Duodenal mucosa (tissue), 2 donors: ENCODE results near the gene CORO2B.

ENCODE experiments used
- H3K27ac ChIP-seq: one replicate; pipeline ENCODE4 v1.7.0; 2013; ENCODE audit warnings: low read depth, low read length
- H3K27me3 ChIP-seq, 2 donors: one replicate each; pipeline ENCODE4 v1.7.0; 2013; ENCODE audit warnings: low read length in 2 of 2, control low read depth in 1 of 2; ENCODE audit not compliant: insufficient read depth in 2 of 2, control insufficient read depth in 1 of 2
- H3K36me3 ChIP-seq, 2 donors: one replicate each; pipeline ENCODE4 v1.7.0; 2013; ENCODE audit warnings: low read length in 2 of 2, control low read depth in 1 of 2; ENCODE audit not compliant: insufficient read depth in 2 of 2, control insufficient read depth in 1 of 2
- H3K4me1 ChIP-seq, 2 donors: one replicate each; pipeline ENCODE4 v1.7.0; 2013; ENCODE audit warnings: low read length in 2 of 2, control low read depth in 1 of 2; ENCODE audit not compliant: insufficient read depth in 2 of 2, control insufficient read depth in 1 of 2
- H3K4me3 ChIP-seq, 2 donors: one replicate each; pipeline ENCODE4 v1.7.0; 2013; ENCODE audit warnings: low read length in 2 of 2, low read depth in 1 of 2
- H3K9ac ChIP-seq, 2 donors: one replicate each; pipeline ENCODE4 v1.7.0; 2013; ENCODE audit warnings: low read length in 2 of 2, low read depth in 1 of 2
- H3K9me3 ChIP-seq, 2 donors: one replicate each; pipeline ENCODE4 v1.7.0; 2013; ENCODE audit warnings: low read length in 2 of 2, control low read depth in 1 of 2; ENCODE audit not compliant: control insufficient read depth in 1 of 2

Gene CORO2B

DNA sequence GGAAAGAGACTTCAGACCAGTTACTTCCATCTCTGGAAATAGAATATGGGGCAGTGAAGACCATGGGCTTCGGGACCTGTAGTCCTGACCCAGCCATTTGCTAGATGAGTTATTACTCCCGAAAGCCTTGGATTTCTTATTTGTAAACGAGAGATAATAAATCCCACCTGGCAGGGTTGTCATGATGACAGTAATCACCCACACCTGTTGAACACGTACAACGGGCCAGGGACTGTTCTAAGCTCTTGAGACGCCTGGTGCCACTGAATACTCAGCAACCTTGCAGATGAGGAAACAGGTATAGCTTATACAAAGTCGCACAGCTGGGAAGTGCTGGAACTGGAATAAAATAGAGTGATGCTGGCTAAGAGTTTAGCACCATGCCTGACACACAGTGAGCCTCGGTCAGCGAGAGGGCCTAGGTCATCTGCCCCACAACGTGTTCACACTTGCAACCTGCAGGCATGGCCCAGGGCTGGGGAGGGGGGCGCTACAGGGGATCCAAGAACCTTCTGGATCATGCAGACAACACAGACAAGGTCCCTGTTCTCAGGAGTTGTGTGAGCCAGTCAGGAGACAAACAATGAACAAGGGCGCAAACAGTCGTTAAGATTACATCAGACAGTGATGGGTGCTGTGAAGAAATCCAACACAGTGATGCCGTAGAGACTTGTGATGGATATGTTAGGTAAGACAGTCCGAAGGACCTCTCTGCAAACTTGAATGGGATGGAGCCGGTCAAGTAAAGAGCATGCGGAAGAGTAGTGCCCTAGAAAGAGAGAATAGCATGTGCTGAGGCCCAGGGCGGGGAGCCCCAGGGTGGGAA lies 89.2 kb downstream of the CORO2B start:
- Histone ChIP-seq H3K27ac (no peak overlapping the region), H3K27me3 (no peaks in the 10 kb centered on the region), H3K9ac (no peak overlapping the region), H3K36me3 (no peaks in the 10 kb centered on the region), H3K4me1 (no peaks in the 10 kb centered on the region), H3K9me3 (no peaks in the 10 kb centered on the region), H3K4me3 (no peak overlapping the region)

DNA sequence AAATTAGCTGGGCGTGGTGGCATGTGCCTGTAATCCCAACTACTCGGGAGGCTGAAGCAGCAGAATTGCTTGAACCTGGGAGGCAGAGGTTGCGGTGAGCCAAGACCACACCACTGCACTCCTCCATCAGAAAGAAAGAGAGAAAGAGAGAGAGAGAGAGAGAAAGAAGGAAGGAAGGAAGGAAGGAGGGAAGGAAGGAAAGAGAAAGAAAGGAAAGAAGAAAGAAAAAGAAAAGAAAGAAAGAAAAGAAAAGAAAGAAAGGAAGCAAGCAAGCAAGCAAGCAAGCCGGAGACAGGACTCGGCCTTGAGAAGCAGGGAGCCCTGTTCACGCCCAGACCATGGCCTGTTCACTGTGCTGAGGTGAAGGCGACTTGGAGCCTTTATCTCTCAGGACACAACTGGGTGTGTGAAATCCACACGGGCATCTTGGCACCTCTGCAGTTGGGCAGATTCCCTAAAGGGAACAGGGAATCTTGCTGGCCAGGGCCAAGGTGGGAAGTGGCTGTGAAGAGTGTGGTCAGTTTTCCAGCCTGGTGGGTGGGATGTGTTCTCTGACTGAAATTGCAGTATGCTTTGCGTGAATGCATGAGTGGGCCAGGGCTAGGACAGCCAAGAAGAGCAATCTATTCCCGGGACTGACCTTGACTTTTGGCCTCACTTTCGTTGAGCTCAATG lies 90.3 kb downstream of the CORO2B start:
- H3K27ac ChIP-seq: no peak overlapping the region
- no peaks in the 10 kb centered on the region for H3K9me3 ChIP-seq
- no peak overlapping the region for H3K4me3 ChIP-seq
- no peak overlapping the region for H3K9ac ChIP-seq
- peaks cover 0 to 3% of the 10 kb centered on the region in 2 donors for H3K4me1 ChIP-seq
- H3K36me3 ChIP-seq: no peaks in the 10 kb centered on the region
- no peaks in the 10 kb centered on the region for H3K27me3 ChIP-seq

DNA sequence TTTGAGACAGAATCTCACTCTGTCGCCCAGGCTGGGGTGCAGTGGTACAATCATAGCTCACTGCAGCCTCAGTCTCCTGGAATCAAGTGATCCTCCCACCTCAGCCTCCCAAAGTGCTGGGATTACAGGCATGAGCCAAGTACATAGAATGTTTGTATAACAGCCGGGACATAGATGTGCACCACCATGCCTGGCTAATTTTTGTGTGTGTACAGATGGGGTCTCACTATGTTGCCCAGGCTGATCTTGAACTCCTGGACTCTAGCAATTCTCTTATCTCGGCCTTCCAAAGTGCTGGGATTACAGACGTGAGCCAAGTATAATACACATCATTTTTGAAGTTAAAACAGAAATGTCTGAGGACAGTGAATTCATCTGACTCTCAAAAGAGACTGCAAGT lies 93.5 kb downstream of the CORO2B start:
- H3K36me3 ChIP-seq: no peaks in the 10 kb centered on the region
- no peak overlapping the region for H3K9ac ChIP-seq

GRCh38 chr15:68672781-68673205 lies 94.0 kb downstream of the CORO2B start:
- no peak overlapping the region for H3K27ac ChIP-seq
- H3K9me3 ChIP-seq: no peaks in the 10 kb centered on the region
- H3K36me3 ChIP-seq: no peaks in the 10 kb centered on the region
- H3K9ac ChIP-seq: no peak overlapping the region
- no peak overlapping the region for H3K4me3 ChIP-seq
- H3K4me1 ChIP-seq: peaks cover 0 to 7% of the 10 kb centered on the region in 2 donors
- H3K27me3 ChIP-seq: no peaks in the 10 kb centered on the region

More for the DNA sequence above, 93.5 kb downstream of the CORO2B start:
- no peak overlapping the region for H3K4me3 ChIP-seq
- no peak overlapping the region for H3K27ac ChIP-seq
- H3K9me3 ChIP-seq: no peaks in the 10 kb centered on the region
- H3K4me1 ChIP-seq: peaks cover 0 to 7% of the 10 kb centered on the region in 2 donors
- no peaks in the 10 kb centered on the region for H3K27me3 ChIP-seq

- no peaks in the 10 kb centered on the region for H3K36me3 ChIP-seq
- H3K9me3 ChIP-seq: no peaks in the 10 kb centered on the region
- H3K9ac ChIP-seq: no peak overlapping the region
- H3K4me1 ChIP-seq: peaks cover 0 to 7% of the 10 kb centered on the region in 2 donors
- H3K27me3 ChIP-seq: no peaks in the 10 kb centered on the region
- no peak overlapping the region for H3K4me3 ChIP-seq
- H3K27ac ChIP-seq: no peak overlapping the region
Measured at GRCh38 chr15:68674975-68675374, 96.2 kb downstream of the CORO2B start.

DNA sequence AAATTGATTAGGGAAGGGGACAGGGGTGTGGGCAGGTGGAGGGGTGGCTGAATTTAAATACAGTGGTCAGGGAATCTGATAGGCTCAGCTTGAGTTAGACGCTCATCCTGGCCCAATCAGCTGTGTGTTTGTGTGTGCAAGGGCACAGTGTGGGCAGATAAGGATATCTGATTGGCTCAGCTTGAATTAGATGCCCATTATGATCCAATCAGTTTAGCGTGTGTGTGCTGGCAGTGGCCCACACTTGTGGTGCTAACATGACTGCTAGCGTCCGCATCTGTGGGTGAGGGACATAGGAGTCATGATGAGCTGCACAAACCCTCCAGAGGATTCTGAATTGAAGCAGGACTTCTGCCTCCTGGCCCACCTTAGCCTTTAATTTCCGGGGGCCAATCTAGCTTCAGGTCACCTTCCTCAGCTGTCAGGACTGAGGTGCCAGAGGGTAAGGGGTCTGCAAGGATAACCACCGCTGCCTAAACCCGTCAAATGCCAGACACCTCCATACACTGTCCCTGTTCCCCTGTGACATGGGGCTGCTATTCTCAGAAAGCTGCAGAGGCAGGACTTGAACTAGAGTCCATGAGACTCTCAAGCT lies 97.3 kb downstream of the CORO2B start:
- no peak overlapping the region for H3K9ac ChIP-seq
- H3K27me3 ChIP-seq: no peaks in the 10 kb centered on the region
- H3K9me3 ChIP-seq: no peaks in the 10 kb centered on the region
- H3K27ac ChIP-seq: no peak overlapping the region
- peaks cover 0 to 7% of the 10 kb centered on the region in 2 donors for H3K4me1 ChIP-seq
- no peak overlapping the region for H3K4me3 ChIP-seq
- H3K36me3 ChIP-seq: no peaks in the 10 kb centered on the region

GRCh38 chr15:68676926-68677325 lies 98.1 kb downstream of the CORO2B start:
- Histone ChIP-seq H3K27me3 (no peaks in the 10 kb centered on the region), H3K36me3 (no peaks in the 10 kb centered on the region), H3K9me3 (no peaks in the 10 kb centered on the region), H3K27ac (no peak overlapping the region), H3K4me3 (no peak overlapping the region), H3K4me1 (peaks cover 0 to 7% of the 10 kb centered on the region in 2 donors), H3K9ac (no peak overlapping the region)

- no peaks in the 10 kb centered on the region for H3K27me3 ChIP-seq
- no peaks in the 10 kb centered on the region for H3K9me3 ChIP-seq
- no peaks in the 10 kb centered on the region for H3K36me3 ChIP-seq
- no peak overlapping the region for H3K27ac ChIP-seq
- H3K4me3 ChIP-seq: no peak overlapping the region
- peaks cover 0 to 7% of the 10 kb centered on the region in 2 donors for H3K4me1 ChIP-seq
- H3K9ac ChIP-seq: no peak overlapping the region
Measured at GRCh38 chr15:68677996-68678395, 99.2 kb downstream of the CORO2B start.

GRCh38 chr15:68678746-68679145 lies 100.0 kb downstream of the CORO2B start:
- H3K4me1 ChIP-seq: peaks cover 0 to 7% of the 10 kb centered on the region in 2 donors
- H3K27me3 ChIP-seq: no peaks in the 10 kb centered on the region
- H3K9ac ChIP-seq: no peak overlapping the region
- H3K36me3 ChIP-seq: no peaks in the 10 kb centered on the region
- H3K9me3 ChIP-seq: no peaks in the 10 kb centered on the region
- H3K4me3 ChIP-seq: no peak overlapping the region
- no peak overlapping the region for H3K27ac ChIP-seq

GRCh38 chr15:68679161-68679560 lies 100.4 kb downstream of the CORO2B start:
- Histone ChIP-seq H3K27me3 (no peaks in the 10 kb centered on the region), H3K9me3 (no peaks in the 10 kb centered on the region), H3K27ac (no peak overlapping the region), H3K4me3 (no peak overlapping the region), H3K36me3 (no peaks in the 10 kb centered on the region), H3K4me1 (peaks cover 0 to 3% of the 10 kb centered on the region in 2 donors), H3K9ac (no peak overlapping the region)
